Skeletal muscle tissue (tissue), 4 donors: ENCODE data around the gene HOXD8. TPM values are rescaled to one million over a fixed set of nuclear protein-coding genes. Genes with fewer than 3 reads are reported as not detected.
A peak's percentile ranks its signal among the peaks of the same experiment; 100 is the strongest.

ENCODE experiments used
- H3K27ac ChIP-seq: one replicate; pipeline ENCODE4 v1.7.0; 2013; ENCODE audit warnings: mild to moderate bottlenecking, low read depth, low read length, inconsistent platforms
- H3K27me3 ChIP-seq, 3 donors: one replicate each; pipeline ENCODE4 v1.7.0; 2013; ENCODE audit warnings: low read length in 3 of 3; ENCODE audit not compliant: control insufficient read depth in 3 of 3, insufficient read depth in 3 of 3
- H3K36me3 ChIP-seq, 3 donors: one replicate each; pipeline ENCODE4 v1.7.0; 2013; ENCODE audit warnings: low read length in 3 of 3; ENCODE audit not compliant: control insufficient read depth in 3 of 3, insufficient read depth in 3 of 3
- H3K4me1 ChIP-seq, 3 donors: one replicate each; pipeline ENCODE4 v1.7.0; 2013; ENCODE audit warnings: low read length in 3 of 3, mild to moderate bottlenecking in 3 of 3; ENCODE audit not compliant: control insufficient read depth in 3 of 3, insufficient read depth in 3 of 3
- H3K4me3 ChIP-seq, 3 donors: one replicate each; pipeline ENCODE4 v1.7.0; 2013; ENCODE audit warnings: low read length in 3 of 3
- H3K9ac ChIP-seq, 3 donors: one replicate each; pipeline ENCODE4 v1.7.0; 2013; ENCODE audit warnings: low read length in 3 of 3, mild to moderate bottlenecking in 3 of 3, moderate library complexity in 2 of 3, low read depth in 1 of 3
- H3K9me3 ChIP-seq, 3 donors: one replicate each; pipeline ENCODE4 v1.7.0; 2013; ENCODE audit warnings: low read length in 3 of 3; ENCODE audit not compliant: control insufficient read depth in 3 of 3
- total RNA-seq: library from RNA; depleted of rRNA; stranded (reverse); fragments of >200 nt; gene quantifications from one replicate; pipeline ENCODE4 v1.2.3, GENCODE V29; 2014
- donor health status: Osteomylitis.

HOXD8 gene
- total RNA-seq, 1 donor from 2014 or later = 18.8 TPM

- Histone ChIP-seq H3K27ac (peak overlapping the region; percentile 78), H3K9me3 (no peaks in the 10 kb centered on the region), H3K27me3 (peaks cover 19 to 57% (median 30%) of the 10 kb centered on the region in 3 donors), H3K36me3 (peaks cover 0 to 2% (median 0%) of the 10 kb centered on the region in 3 donors), H3K9ac (peak overlapping the region; percentile 51 to 76 (median 63)), H3K4me3 (peak overlapping the region; percentile 22 to 78 (median 69)), H3K4me1 (peaks cover 9 to 30% (median 10%) of the 10 kb centered on the region in 3 donors)
Measured at GRCh38 chr2:176130957-176131847, 1.7 kb downstream of the HOXD8 start.

GRCh38 chr2:176131848-176132158, 2.3 kb downstream of the HOXD8 start:
- Histone ChIP-seq H3K9me3 (no peaks in the 10 kb centered on the region), H3K9ac (peak overlapping the region in 2 of 3 donors; percentile 60 to 76), H3K27ac (peak overlapping the region; percentile 78), H3K27me3 (peaks cover 19 to 63% (median 31%) of the 10 kb centered on the region in 3 donors), H3K4me1 (peaks cover 9 to 31% (median 10%) of the 10 kb centered on the region in 3 donors), H3K36me3 (peaks cover 0 to 2% (median 0%) of the 10 kb centered on the region in 3 donors), H3K4me3 (peak overlapping the region in 2 of 3 donors; percentile 69 to 78)

GRCh38 chr2:176132205-176133171, 3.0 kb downstream of the HOXD8 start:
- peaks cover 9 to 31% (median 10%) of the 10 kb centered on the region in 3 donors for H3K4me1 ChIP-seq
- peak overlapping the region; percentile 22 to 66 (median 49) for H3K4me3 ChIP-seq
- no peaks in the 10 kb centered on the region for H3K9me3 ChIP-seq
- peak overlapping the region; percentile 50 for H3K27ac ChIP-seq
- H3K27me3 ChIP-seq = peaks cover 19 to 69% (median 29%) of the 10 kb centered on the region in 3 donors
- peaks cover 0 to 2% (median 0%) of the 10 kb centered on the region in 3 donors for H3K36me3 ChIP-seq
- H3K9ac ChIP-seq = peak overlapping the region; percentile 47 to 76 (median 60)

- Histone ChIP-seq H3K36me3 (peaks cover 0 to 2% (median 0%) of the 10 kb centered on the region in 3 donors), H3K27me3 (peaks cover 13 to 65% (median 23%) of the 10 kb centered on the region in 3 donors), H3K27ac (no peak overlapping the region), H3K9ac (peak overlapping the region in 1 of 3 donors; percentile 3), H3K9me3 (no peaks in the 10 kb centered on the region), H3K4me3 (no peak overlapping the region), H3K4me1 (peaks cover 6 to 26% (median 12%) of the 10 kb centered on the region in 3 donors)
Measured at GRCh38 chr2:176133389-176133788, 3.9 kb downstream of the HOXD8 start.

GRCh38 chr2:176134035-176134434, 4.5 kb downstream of the HOXD8 start:
- peaks cover 12 to 65% (median 18%) of the 10 kb centered on the region in 3 donors for H3K27me3 ChIP-seq
- no peaks in the 10 kb centered on the region for H3K9me3 ChIP-seq
- peaks cover 6 to 21% (median 16%) of the 10 kb centered on the region in 3 donors for H3K4me1 ChIP-seq
- peak overlapping the region; percentile 88 for H3K27ac ChIP-seq
- no peak overlapping the region for H3K9ac ChIP-seq
- H3K36me3 ChIP-seq = peaks cover 0 to 2% (median 0%) of the 10 kb centered on the region in 3 donors
- H3K4me3 ChIP-seq = peak overlapping the region in 1 of 3 donors; percentile 23

GRCh38 chr2:176135035-176135440, 5.5 kb downstream of the HOXD8 start:
- no peaks in the 10 kb centered on the region for H3K9me3 ChIP-seq
- H3K4me3 ChIP-seq = no peak overlapping the region

GRCh38 chr2:176136374-176137251, 7.1 kb downstream of the HOXD8 start:
- H3K4me3 ChIP-seq = peak overlapping the region; percentile 68 to 87 (median 77)
- H3K36me3 ChIP-seq = peaks cover 0 to 2% (median 0%) of the 10 kb centered on the region in 3 donors
- H3K27ac ChIP-seq = peak overlapping the region; percentile 88
- H3K27me3 ChIP-seq = peaks cover 16 to 80% (median 17%) of the 10 kb centered on the region in 3 donors
- no peaks in the 10 kb centered on the region for H3K9me3 ChIP-seq
- H3K9ac ChIP-seq = peak overlapping the region; percentile 79 to 85 (median 84)
- peaks cover 17 to 34% (median 28%) of the 10 kb centered on the region in 3 donors for H3K4me1 ChIP-seq

More at GRCh38 chr2:176135035-176135440, 5.5 kb downstream of the HOXD8 start:
- H3K4me1 ChIP-seq = peaks cover 8 to 27% (median 21%) of the 10 kb centered on the region in 3 donors
- H3K9ac ChIP-seq = no peak overlapping the region
- peak overlapping the region; percentile 88 for H3K27ac ChIP-seq
- H3K36me3 ChIP-seq = peaks cover 0 to 2% (median 0%) of the 10 kb centered on the region in 3 donors
- H3K27me3 ChIP-seq = peaks cover 12 to 69% (median 21%) of the 10 kb centered on the region in 3 donors

GRCh38 chr2:176137252-176137580, 7.7 kb downstream of the HOXD8 start:
- Histone ChIP-seq H3K4me1 (peaks cover 17 to 34% (median 28%) of the 10 kb centered on the region in 3 donors), H3K4me3 (peak overlapping the region; percentile 68 to 87 (median 77)), H3K9ac (peak overlapping the region; percentile 79 to 85 (median 84)), H3K9me3 (no peaks in the 10 kb centered on the region), H3K36me3 (peaks cover 0 to under 1% (median 0%) of the 10 kb centered on the region in 3 donors), H3K27me3 (peaks cover 15 to 75% (median 16%) of the 10 kb centered on the region in 3 donors), H3K27ac (peak overlapping the region; percentile 88)
